Smooth muscle cell (in vitro differentiated cells): ENCODE measurements around the gene RBPJL. TPM values are rescaled to one million over a fixed set of nuclear protein-coding genes. Genes with fewer than 3 reads are reported as not detected.

Experiments used
- DNase-seq: peaks from one replicate; lab custom pipeline; 2025; ENCODE audit not compliant: unreplicated experiment; lab: John Stamatoyannopoulos, UW
- H2AFZ ChIP-seq: fragments of 200-600 bp; sonication (generic); 2 replicates; pipeline ENCODE4 v1.6.0; 2016; ENCODE audit warnings: antibody characterized with exemption, low read depth, mild to moderate bottlenecking
- H3F3A ChIP-seq: fragments of 200-600 bp; sonication (generic); 2 replicates; pipeline ENCODE4 v1.6.0; 2017; ENCODE audit warnings: antibody characterized with exemption, low read depth
- H3K27ac ChIP-seq: fragments of 200-600 bp; sonication (generic); 2 replicates; pipeline ENCODE4 v1.5.1; 2016; ENCODE audit warnings: low read depth, mild to moderate bottlenecking
- H3K27me3 ChIP-seq: fragments of 200-600 bp; sonication (generic); 2 replicates; pipeline ENCODE4 v1.6.1; 2016; ENCODE audit warnings: low read depth, mild to moderate bottlenecking
- H3K36me3 ChIP-seq: fragments of 200-600 bp; sonication (generic); 2 replicates; pipeline ENCODE4 v1.5.1; 2016; ENCODE audit warnings: low read depth
- H3K4me1 ChIP-seq: fragments of 200-600 bp; sonication (generic); 2 replicates; pipeline ENCODE4 v1.5.1; 2016; ENCODE audit warnings: low read depth
- H3K4me2 ChIP-seq: fragments of 200-600 bp; sonication (generic); 2 replicates; pipeline ENCODE4 v1.6.0; 2016; ENCODE audit warnings: mild to moderate bottlenecking
- H3K4me3 ChIP-seq: fragments of 200-600 bp; sonication (generic); 2 replicates; pipeline ENCODE4 v1.5.1; 2016; ENCODE audit warnings: mild to moderate bottlenecking
- H3K79me2 ChIP-seq: fragments of 200-600 bp; sonication (generic); 2 replicates; pipeline ENCODE4 v1.6.0; 2016; ENCODE audit warnings: low read depth, mild to moderate bottlenecking
- H3K9ac ChIP-seq: fragments of 200-600 bp; sonication (generic); 2 replicates; pipeline ENCODE4 v1.6.0; 2016; ENCODE audit warnings: low read depth
- H3K9me3 ChIP-seq: fragments of 200-600 bp; sonication (generic); replicated peaks from 2 replicates; pipeline ENCODE4 v1.5.1; 2016; ENCODE audit warnings: low read depth
- H4K20me1 ChIP-seq: fragments of 200-600 bp; sonication (generic); 2 replicates; pipeline ENCODE4 v1.6.0; 2016; ENCODE audit warnings: low read depth
- WGBS: methylation state at CpG from one replicate; pipeline ENCODE4 v1.1.7; 2016; ENCODE audit warnings: low lambda C conversion rate; 5-methylcytosine and 5-hydroxymethylcytosine counted together
- polyA plus RNA-seq: library from polyadenylated mRNA; unstranded; fragments of >200 nt; fragmentation: Nextera tagmentation; extraction: Ambion mirVana; gene quantifications from 2 replicates; pipeline ENCODE4 v1.2.1, GENCODE V29; 2016
- total RNA-seq: library from RNA; depleted of rRNA; stranded (reverse); fragments of >200 nt; gene quantifications from 2 replicates; pipeline ENCODE4 v1.2.3, GENCODE V29; 2014
- TF ChIP-seq, protein P1 (sequence below): fragments of 200-600 bp; sonication (generic); IDR thresholded peaks from 2 replicates; pipeline ENCODE4 v1.5.1; 2017; ENCODE audit warnings: borderline replicate concordance, mild to moderate bottlenecking, antibody characterized with exemption; ENCODE audit not compliant: insufficient read depth, poor library complexity, severe bottlenecking

RBPJL gene
- total and polyA plus RNA-seq, 2 experiments from 2014 or later, result not detected

DNA sequence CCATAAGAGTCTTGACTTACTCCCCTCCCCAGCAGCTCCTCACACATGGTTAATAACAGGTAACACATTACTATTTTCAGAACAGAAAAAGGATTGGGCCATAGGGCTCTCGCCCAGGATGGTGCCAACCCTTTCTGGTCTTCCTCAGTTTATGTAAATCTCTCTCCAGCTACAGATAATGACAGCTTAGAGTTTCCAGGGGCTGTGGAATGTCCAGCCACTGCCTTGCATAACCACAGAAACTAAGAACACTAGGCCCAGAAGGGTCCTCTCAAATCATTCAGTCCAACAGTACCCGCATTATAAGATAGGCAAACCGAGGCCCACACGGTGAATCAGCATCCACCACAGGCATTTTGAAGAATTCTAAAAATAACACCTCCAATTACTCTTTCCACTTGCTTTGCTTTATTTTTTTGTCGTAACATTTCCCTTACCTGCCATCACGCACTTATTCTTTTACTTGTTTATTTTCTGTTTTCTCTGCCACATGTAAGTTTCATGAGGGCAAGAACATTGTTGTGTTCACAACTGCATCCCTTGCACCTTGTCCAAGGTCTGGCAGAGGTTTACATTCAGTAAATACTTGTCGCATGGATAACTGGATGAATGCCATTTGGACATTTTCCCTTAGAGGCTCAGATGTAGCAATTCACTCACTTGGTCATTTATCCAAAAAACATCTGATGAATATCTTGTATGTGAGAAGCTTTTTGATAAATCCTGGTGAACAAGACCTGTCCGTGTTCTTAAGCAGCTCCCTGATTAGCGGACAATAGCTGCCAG is 48.0 kb downstream of the RBPJL start:
- Histone ChIP-seq H3K27me3 (no peaks in the 10 kb centered on the region), H3K79me2 (no peaks in the 10 kb centered on the region), H3K4me3 (no peak overlapping the region), H3K9me3 (no peaks in the 10 kb centered on the region), H3F3A (peaks cover 36% of the 10 kb centered on the region), H3K27ac (peak overlapping the region; percentile 84), H2AFZ (no peak overlapping the region), H3K36me3 (no peaks in the 10 kb centered on the region), H3K4me2 (peak overlapping the region; percentile 49), H3K4me1 (peaks cover 31% of the 10 kb centered on the region), H4K20me1 (peaks cover 5% of the 10 kb centered on the region), H3K9ac (no peak overlapping the region)
- TF ChIP-seq, protein P1, sequence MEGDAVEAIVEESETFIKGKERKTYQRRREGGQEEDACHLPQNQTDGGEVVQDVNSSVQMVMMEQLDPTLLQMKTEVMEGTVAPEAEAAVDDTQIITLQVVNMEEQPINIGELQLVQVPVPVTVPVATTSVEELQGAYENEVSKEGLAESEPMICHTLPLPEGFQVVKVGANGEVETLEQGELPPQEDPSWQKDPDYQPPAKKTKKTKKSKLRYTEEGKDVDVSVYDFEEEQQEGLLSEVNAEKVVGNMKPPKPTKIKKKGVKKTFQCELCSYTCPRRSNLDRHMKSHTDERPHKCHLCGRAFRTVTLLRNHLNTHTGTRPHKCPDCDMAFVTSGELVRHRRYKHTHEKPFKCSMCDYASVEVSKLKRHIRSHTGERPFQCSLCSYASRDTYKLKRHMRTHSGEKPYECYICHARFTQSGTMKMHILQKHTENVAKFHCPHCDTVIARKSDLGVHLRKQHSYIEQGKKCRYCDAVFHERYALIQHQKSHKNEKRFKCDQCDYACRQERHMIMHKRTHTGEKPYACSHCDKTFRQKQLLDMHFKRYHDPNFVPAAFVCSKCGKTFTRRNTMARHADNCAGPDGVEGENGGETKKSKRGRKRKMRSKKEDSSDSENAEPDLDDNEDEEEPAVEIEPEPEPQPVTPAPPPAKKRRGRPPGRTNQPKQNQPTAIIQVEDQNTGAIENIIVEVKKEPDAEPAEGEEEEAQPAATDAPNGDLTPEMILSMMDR, result no peak
- DNase-seq, result no peak
- WGBS, result 25% methylated on average over 9 of the region's 9 CpGs

DNA sequence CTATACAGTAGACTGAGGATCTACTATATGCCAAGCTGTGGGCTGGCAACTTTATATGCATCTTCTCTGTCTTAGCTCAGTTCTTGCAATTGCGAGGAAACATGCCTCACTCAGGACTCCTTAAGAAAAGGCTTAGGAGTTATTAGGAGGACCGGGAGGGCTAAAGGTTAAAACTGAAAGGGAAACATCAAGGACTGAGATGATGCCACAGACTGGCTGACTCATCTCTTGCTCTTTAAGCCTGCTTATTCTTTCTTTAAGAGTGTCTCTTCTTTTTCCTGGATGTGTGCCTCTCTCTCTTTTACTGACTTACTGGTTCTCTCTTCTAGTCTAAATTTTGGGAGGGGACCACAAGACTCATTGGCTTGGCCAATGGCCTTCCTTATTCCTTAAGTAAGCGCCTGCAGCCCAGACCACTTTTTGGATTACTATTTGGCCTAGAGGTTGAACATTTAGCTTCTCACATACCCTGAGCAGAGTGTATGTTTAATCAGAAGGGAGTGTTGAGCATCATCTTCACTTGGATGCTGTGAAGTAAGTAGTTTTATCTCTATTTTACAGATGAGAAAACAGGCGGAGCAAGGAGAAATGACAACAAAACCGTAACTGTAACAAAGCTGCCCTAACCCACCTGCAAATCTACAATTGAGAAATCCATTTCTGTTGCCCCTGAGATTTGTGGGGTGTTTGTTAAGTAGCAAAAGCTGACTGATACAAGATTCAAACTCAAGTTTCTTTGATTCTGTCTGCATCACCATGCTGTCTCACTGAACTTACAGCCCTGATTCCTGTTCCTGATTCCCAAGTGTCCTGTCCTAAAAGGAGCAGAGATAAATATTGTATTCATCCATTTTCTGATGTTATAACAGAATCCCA is 48.8 kb downstream of the RBPJL start:
- WGBS, result 21% methylated on average over 5 of the region's 5 CpGs
- H3K9ac ChIP-seq, result no peak overlapping the region
- no peaks in the 10 kb centered on the region for H3K79me2 ChIP-seq
- no peak for DNase-seq
- H3K4me2 ChIP-seq, result peak overlapping the region; percentile 49
- H3K27ac ChIP-seq, result peak overlapping the region; percentile 84
- H3K4me3 ChIP-seq, result no peak overlapping the region
- TF ChIP-seq, protein P1, result no peak
- no peaks in the 10 kb centered on the region for H3K27me3 ChIP-seq
- peaks cover 37% of the 10 kb centered on the region for H3F3A ChIP-seq
- no peaks in the 10 kb centered on the region for H3K36me3 ChIP-seq
- H2AFZ ChIP-seq, result no peak overlapping the region
- peaks cover 37% of the 10 kb centered on the region for H3K4me1 ChIP-seq
- no peaks in the 10 kb centered on the region for H3K9me3 ChIP-seq
- H4K20me1 ChIP-seq, result peaks cover 5% of the 10 kb centered on the region

DNA sequence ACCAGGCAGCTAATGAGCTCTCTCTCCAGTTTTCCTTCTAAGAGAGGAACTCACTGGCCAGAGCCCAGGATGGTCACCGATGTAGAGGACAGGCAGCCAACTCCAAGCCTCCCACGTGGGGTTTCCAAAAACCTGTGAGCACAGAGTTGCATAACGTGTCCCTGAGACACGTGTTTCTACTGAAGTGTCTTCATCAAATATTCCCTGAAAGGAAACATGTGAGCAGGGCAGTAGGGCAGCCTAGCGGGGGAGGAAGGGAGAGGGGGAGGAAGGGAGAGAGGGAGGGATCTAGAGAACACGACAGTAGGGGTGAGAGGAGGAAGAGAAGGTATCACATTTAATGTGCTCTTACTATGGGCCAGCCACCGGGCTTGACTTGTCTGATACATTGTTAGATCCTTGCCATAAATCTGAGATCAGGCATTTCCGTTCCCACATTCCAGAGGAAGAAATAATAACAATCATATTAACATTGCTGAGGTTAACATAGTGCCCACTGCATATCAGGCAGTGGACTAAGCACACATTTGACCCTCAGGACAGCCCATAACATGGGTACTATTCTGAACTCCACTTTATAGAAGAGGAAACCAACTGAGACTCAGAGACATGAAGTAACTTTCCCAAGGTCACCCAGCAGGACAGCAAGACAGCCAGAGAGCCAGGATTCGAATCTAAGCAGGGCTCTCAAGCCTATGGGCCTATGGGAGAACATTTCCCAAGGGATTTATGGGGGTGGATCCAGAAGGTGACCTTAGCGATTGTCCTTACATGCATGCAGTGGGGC is 51.8 kb downstream of the RBPJL start:
- Histone ChIP-seq H3K4me3 (no peak overlapping the region), H3K36me3 (no peaks in the 10 kb centered on the region), H3K79me2 (peaks cover under 1% of the 10 kb centered on the region), H3F3A (peaks cover 37% of the 10 kb centered on the region), H4K20me1 (peaks cover 5% of the 10 kb centered on the region), H3K4me1 (peaks cover 37% of the 10 kb centered on the region), H3K4me2 (peak overlapping the region; percentile 40), H3K9ac (peak overlapping the region; percentile 33), H3K9me3 (no peaks in the 10 kb centered on the region), H3K27ac (peak overlapping the region; percentile 92), H2AFZ (no peak overlapping the region), H3K27me3 (no peaks in the 10 kb centered on the region)
- TF ChIP-seq, protein P1, result no peak
- WGBS, result 35% methylated on average over 8 of the region's 10 CpGs
- no peak for DNase-seq
